Cortex of kidney (tissue), 1 donor: Measurements from ENCODE around the gene GAPDH.
"Not testable (repeated sequence)": the region's sequence is repeated elsewhere in the genome, so short reads cannot be mapped to it uniquely, and the experiment has no call there.

Source experiments
- DNase-seq: peaks from one replicate; lab custom pipeline; 2025; lab: John Stamatoyannopoulos, UW

Gene GAPDH

DNA sequence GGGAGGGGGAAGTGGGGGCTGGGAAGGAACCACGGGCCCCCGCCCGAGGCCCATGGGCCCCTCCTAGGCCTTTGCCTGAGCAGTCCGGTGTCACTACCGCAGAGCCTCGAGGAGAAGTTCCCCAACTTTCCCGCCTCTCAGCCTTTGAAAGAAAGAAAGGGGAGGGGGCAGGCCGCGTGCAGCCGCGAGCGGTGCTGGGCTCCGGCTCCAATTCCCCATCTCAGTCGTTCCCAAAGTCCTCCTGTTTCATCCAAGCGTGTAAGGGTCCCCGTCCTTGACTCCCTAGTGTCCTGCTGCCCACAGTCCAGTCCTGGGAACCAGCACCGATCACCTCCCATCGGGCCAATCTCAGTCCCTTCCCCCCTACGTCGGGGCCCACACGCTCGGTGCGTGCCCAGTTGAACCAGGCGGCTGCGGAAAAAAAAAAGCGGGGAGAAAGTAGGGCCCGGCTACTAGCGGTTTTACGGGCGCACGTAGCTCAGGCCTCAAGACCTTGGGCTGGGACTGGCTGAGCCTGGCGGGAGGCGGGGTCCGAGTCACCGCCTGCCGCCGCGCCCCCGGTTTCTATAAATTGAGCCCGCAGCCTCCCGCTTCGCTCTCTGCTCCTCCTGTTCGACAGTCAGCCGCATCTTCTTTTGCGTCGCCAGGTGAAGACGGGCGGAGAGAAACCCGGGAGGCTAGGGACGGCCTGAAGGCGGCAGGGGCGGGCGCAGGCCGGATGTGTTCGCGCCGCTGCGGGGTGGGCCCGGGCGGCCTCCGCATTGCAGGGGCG is at the start of gene GAPDH:
GAPDH (plus strand) TSS at position 595 of the 772 bp plus-strand sequence. CDS start 316 bp downstream, outside the sequence.
- DNase-seq, result no peak

DNA sequence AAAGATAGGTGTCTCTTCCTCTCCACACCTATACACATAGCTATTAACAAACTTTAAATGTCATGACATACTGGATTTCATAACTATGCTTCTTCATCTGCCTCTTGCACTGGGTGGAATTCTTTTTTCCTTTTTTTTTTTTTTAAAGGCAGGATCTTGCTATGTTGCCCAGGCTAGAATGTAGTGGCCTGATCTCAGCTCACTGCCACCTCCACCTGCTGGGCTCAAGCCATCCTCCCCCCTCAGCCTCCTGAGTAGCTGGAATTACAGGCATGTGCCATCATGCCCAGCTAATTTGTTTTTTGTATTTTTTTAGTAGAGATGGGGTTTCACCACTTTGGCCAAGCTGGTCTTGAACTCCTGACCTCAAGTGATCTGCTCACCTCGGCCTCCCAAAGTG is 46.1 kb upstream of the GAPDH start:
- no peak for DNase-seq

DNA sequence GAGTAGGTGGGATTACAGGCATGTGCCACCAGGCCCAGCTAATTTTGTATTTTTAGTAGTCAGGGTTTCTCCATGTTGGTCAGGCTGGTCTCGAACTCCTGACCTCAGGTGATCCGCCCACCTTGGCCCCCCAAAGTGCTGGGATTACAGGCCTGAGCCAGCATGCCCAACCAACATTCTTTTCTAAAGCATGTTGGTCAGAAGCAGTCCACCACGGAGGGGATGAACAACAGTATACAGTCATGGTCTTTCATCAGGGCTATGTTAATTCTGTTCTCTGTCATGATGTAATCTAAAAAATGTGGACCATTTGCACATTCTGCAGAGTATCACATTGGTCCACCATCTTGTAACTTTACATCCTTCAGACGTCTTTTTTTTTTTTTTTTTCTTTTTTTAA is 44.9 kb upstream of the GAPDH start:
- no peak for DNase-seq

DNA sequence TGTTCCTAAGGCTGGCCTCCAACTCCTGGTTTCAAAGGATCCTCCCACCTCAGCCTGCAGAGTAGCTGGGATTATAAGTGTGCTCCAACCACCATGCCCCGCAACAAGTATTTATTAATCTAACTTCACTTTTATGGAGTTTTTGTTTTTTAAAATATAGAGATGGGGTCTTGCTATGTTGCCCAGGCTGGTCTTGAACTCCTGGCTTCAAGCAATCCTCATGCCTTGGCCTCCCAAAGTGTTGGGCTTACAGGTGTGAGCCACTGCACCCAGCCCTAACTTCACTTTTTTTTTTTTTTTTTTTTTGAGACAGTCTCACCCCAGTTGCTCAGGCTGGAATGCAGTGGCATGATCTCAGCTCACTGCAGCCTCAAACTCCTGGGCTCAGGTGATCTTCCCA is 43.6 kb upstream of the GAPDH start:
- not testable (repeated sequence) for DNase-seq

DNA sequence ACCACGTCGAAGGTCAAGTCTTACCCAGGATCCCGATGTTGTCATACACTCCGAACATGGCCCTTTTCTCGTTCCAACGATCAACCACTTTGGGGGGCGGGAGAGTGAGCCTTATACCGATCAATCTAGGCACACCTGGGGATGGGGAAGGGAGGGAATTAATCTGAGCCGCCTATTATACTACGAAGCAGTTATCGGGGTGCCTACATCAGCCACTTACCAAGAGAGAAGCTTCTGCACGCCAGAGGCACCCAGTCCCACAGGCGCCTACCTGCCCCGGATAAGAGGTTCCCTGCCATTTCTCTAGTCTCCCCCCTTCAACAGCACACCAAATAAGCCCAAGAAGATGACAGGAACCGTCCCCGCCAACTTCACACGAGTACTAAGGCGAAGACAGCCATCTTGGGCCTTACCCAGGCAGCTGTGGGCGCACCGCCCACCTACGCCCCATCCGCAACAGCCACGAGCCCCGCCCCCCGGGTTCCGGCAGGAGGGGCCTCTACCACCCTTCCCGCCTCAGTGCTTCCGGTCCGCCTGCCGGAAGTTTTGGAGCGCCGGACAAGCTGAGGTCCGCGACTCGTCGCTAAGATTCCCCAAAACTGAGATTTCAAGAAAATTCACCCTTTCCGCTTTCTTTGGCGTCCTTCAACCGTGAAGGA is 41.4 kb upstream of the GAPDH start, which contains the start of gene MRPL51:
MRPL51 (minus strand) TSS at position 425 of the 659 bp plus-strand sequence; CDS start at position 299, 126 bp downstream.
- peak; percentile 49 for DNase-seq

DNA sequence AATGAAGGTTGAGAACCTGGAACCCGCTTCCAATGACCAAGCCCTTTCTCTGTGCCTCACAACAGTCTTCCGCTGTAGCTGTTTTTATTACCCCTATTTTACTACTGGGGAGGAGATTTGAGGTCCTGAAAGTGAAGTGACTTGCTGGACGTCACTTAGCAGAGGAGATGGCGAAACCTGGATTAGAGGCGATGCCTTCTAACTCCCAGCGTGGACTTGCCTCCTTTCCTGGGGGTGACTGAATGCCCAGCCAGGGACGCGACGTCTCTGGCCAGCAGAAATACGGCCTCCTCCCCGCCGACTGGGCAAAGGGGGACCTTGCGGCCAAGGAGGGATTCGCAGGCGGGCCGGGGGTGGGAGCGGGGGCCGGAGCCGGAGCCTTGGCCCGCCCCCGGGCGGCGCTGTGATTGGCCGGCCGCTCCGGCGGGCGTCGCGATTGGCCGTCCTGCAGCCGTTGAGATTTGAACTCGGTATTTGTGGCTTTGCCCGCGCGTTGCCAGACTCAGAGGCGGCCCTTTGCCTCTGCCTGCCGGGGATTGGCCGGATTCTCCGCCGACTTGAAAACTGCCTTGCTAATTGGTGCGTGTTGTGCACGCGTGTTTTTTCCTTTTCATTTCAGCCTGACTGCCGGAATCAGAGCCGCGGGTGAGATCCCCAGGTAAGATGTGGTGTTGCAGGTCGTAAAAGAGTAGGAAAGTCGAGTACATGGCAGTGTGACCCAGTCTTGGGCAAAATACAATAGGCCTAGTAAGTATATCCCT is 40.6 kb upstream of the GAPDH start, which contains the start of gene NCAPD2:
NCAPD2 (plus strand) TSS at position 606 of the 761 bp plus-strand sequence. CDS start 997 bp downstream, outside the sequence.
- DNase-seq, result peak; percentile 33

DNA sequence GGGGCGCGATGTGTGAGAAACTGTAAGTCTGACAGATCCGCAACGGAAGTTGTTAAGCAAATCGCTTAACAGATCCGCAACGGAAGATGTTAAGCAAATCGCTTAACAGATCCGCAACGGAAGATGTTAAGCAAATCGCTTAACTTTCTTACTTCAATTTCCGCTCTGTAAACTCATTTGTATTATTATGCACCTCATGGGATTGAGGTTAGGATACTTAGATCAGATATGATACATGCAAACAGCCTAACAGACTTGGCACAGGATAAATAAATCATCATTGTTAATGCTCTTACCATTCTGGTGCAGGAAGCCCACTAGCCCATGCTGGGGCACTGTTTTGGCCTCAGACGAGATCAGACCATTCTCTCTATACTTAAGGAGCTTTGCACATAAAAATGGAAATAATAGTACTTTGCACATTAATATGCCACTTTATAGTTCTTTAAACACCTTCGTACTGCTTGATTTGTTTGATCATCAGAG is 40.0 kb upstream of the GAPDH start:
- no peak for DNase-seq

DNA sequence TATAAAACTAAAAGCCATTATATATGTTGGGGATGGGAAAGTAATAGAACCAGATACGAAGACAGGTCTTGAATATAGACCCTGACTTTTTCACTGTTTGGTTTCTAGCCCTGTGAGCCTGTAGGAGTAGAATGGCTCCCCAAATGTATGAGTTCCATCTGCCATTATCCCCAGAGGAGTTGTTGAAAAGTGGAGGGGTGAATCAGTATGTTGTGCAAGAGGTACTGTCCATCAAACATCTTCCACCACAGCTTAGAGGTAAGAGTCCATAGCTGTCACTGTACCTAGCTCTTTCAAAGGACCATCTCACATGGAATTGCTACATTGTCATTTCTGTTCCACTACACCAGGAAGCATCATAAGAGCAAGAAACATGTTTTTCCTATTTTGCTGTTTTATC is 39.3 kb upstream of the GAPDH start:
- no peak for DNase-seq

DNA sequence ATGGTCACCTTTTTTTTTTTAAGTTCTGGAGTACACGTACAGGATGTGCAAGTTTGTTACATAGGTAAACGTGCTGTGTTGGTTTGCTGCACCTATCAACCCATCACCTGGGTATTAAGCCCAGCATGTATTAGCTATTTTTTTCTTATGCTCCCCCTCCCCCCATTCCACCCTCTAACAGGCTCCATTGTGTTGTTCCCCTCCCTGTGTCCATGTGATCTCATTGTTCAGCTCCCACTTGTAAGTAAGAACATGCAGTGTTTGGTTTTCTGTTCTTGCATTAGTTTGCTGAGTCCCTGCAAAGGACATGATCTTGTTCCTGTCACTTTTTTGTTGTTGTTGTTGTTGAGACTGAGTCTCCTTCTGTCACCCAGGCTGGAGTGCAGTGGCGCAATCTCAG is 37.0 kb upstream of the GAPDH start:
- DNase-seq, result not testable (repeated sequence)

DNA sequence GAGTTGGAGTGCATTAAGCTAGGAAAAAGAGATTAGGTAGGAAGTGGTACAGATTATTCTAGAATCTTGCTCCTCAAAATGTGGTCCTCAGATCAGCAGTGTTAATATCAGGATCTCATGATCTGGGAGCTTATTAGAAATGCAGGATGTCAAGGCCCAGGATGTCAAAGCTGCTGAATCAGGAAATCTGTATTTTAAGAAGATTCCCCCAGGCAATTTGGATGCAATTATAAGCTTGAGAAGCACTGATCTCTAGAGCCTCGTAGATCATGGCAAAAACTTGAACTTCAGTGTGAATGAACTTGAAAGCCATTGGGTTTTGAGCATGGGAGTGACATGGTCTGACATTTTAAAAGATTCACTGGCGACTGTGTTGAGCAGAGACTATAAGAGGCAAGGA is 33.9 kb upstream of the GAPDH start:
- DNase-seq, result no peak

DNA sequence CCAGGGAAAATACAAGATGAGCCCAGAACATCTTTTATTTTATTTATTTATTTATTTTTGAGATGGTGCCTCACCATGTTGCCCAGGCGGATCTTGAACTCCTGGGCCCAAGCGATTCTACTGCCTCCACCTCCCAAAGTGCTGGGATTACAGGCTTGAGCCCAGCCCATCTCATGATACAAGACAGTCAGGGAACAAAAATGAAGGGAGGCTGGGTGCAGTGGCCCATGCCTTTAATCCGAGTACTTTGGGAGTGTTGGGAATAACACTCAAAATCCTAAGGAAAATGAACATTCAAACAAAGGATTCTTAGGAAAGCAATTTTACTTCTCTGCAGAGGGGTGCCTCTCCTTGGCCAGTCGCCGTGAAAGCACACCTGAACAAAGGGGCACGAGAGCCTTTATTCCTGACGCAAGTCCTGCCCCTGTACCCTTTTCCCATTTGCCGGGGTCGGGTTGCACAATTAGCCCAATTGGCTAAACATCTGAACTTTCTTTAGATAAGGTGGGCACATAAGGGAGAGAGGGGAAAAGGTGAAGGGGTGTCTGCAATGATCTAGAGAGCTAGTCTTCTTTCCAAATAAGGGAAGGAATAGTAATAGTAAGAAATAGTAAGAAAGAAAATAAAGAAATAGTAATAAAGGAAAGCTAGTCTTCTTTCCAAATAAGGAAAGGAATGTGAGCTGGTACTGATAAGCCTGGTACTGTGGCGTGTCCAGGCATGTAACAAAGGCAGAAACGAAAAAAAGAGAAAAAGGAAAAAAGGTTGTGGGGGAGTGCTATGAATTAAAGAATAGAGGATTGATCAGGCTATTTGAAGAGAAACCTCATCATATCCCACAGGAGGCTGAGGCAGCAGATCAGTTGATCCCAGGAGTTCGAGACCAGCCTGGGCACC is 27.0 kb upstream of the GAPDH start:
- no peak for DNase-seq

DNA sequence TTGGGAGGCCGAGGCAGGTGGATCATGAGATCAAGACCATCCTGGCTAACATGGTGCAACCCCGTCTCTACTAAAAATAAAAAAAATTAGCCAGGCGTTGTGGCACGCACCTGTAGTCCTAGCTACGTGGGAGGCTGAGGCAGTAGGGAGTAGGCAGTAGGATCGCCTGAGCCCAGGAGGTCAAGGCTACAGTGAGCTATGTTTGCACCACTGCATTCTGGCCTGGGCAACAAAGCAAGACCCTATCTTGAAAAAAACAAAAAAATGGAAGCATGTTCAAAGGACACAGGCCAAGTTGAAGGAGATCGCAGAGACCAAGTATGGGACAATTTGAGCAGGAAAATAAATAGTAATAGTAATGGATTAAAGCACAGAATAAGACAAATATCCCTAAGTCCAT is 26.2 kb upstream of the GAPDH start:
- DNase-seq, result no peak

DNA sequence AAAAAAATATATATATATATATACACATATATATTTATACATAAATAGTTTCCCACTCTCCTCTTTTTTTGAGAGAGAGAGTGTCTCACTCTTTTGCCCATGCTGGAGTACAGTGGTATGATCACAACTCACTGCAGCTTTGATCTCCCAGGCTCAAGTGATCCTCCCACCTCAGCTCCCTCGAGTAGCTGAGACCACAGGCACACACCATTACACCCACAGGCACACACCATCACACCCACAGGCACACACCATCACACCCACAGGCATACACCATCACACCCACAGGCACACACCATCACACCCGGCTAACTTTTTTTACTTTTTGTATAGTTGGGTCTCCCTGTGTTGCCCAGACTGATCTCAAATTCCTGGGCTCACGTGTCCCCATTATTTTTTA is 14.1 kb upstream of the GAPDH start:
- no peak for DNase-seq

DNA sequence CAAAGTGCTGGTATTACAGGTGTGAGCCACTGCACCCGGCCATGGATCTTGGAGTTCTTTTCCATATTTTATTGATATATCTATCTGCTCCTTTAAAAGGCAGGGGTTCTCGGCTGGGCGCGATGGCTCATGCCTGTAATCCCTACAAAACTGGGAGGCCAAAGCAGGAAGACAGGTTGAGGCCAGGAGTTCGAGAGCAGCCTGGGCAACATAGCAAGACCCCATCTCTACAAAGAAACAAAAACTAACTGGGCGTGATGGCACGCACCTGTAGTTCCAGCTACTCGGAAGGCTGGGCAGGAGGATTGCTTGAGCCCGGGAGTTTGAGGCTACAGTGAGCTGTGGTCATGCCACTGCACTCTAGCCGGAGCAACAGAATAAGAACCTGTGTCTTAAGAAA is 12.1 kb upstream of the GAPDH start:
- DNase-seq, result no peak

DNA sequence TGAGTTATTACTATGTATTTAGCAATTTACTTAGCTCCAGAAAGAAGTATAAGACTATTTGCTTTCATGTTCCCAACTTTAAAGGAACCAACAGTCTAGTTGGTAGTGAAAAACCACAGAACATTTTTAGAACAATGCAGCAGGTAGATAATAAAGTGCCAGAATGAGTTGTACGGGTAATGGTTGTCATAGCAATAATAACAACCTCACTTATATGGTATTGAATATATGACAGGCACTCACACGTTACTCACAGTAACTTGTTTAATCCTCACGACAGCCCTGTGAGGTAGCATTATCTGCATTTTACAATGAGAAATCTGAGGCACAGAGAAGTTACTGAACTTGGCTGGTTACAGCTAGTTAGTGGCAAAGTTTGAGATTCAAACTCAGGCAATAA is 10.6 kb upstream of the GAPDH start:
- DNase-seq, result no peak

DNA sequence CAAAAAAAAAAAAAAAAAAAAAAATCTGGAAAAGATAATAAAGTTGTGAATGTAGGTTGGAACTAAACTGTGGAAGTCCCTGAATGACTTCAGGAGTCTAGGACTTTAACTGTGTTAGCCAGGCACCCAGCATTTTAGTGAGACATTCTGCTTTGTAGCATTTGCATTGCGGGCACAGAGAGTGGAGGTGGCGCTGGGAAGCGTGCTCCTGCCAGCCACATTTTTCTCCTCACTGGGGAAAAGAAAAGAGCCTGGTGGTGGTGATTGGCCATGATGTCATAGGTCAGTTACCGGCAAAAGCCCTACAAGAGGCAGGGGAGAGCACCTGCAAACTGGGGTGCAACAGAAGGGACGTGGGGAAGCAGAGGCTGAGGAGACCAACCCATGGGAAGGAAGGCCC is 9.7 kb upstream of the GAPDH start:
- DNase-seq, result no peak

DNA sequence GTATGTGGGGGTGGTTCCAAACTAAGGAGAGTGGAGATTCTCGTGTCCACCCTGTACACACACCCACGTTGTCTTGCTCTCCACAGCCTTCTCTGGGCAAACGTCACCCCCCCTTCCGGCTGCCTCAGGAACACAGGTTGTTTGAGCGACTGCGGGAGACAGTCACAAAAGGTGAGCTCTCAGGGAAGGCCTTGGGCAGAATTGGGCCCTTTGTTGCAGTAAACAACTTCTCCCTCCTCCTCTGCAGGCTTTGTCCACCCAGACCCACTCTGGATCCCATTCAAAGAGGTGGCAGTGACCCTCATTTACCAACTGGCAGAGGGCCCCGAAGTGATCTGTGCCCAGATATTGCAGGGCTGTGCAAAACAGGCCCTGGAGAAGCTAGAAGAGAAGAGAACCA is 8.1 kb upstream of the GAPDH start:
- no peak for DNase-seq

DNA sequence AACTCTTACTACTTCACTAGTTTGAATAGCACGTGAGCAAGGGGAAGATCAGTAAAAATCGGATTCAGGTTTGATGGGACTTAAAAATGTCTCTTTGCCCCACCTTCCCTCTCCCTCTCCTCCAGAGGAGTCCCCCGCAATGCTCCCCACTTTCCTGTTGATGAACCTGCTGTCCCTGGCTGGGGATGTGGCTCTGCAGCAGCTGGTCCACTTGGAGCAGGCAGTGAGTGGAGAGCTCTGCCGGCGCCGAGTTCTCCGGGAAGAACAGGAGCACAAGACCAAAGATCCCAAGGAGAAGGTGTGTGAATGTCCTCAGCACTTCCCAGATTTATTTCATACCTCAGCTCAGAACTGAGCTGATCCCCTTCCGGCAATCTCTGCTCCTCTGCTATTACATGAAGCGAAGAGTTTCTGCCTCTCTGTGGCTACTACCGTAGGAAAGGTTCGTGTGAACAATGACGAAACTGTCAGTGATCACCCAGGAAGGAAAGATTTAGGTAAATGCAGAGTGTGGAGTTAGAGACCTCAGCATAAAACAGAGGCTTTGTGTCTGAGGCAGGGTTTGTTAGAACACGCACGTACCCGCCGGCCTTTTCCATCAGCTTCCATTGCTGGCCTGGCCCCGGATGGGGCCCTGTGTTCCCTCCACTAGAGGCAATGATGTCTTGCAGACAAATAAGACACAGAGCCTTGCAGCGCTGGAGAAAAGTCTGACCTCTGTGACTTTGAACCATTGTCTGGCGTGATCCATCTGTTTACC is 7.4 kb upstream of the GAPDH start:
- no peak for DNase-seq

DNA sequence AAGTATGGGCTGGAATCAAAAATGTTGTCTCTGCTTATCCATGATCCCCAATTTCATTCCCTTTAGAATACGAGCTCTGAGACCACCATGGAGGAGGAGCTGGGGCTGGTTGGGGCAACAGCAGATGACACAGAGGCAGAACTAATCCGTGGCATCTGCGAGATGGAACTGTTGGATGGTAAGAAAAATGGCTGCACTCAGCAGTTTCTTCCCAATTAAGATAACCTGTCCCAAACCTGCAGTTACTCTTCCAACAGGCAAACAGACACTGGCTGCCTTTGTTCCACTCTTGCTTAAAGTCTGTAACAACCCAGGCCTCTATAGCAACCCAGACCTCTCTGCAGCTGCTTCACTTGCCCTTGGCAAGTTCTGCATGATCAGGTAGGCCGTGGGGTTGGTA is 6.6 kb upstream of the GAPDH start:
- DNase-seq, result no peak

DNA sequence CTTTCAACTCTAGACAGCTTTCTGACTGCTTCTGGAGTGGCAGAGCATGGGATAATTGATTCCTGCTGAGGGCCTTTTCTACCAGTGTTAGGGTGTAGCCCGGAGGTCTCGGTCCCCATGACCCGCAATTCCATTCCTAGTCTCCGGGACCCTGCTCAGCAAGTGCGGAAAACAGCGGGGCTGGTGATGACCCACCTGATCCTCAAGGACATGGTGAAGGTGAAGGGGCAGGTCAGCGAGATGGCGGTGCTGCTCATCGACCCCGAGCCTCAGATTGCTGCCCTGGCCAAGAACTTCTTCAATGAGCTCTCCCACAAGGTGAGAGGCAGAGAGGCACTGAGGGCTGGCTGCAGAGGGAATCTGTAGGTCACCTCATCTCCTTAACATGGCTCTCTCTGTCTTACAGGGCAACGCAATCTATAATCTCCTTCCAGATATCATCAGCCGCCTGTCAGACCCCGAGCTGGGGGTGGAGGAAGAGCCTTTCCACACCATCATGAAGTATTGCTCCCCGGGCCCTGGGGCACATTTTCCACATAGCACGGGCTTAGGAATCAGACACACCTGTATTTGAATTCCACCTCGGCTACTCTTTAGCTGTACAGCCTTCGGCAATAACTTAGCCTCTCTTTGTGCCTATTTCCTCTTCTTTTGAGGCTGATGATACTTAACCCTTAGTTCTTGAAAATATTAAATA is 5.6 kb upstream of the GAPDH start:
- DNase-seq, result no peak
